Tibial nerve (tissue), 4 donors: ENCODE results near the gene EXOC4. TPM values are rescaled to one million over a fixed set of nuclear protein-coding genes. Genes with fewer than 3 reads are reported as not detected.

Source experiments
- DNase-seq, 2 donors: peaks; one replicate each; pipeline ENCODE4 v3.0.0-alpha.2; 2019; ENCODE audit warnings: low spot score in 2 of 2
- H3K27ac ChIP-seq, 4 donors: fragments of 200-600 bp; sonication (generic) in 3 of 4; one replicate each; pipeline ENCODE4 v1.5.1; 2017 to 2019; ENCODE audit warnings: mild to moderate bottlenecking in 1 of 4
- H3K27me3 ChIP-seq, 2 donors: fragments of 200-600 bp; sonication (generic) in 1 of 2; one replicate each; pipeline versions ENCODE4 v1.5.1 to v1.6.0; 2017 to 2019
- H3K36me3 ChIP-seq, 3 donors: fragments of 200-600 bp; sonication (generic); one replicate each; pipeline ENCODE4 v1.5.1; 2018 to 2019
- H3K4me1 ChIP-seq, 4 donors: fragments of 200-600 bp; sonication (generic) in 3 of 4; one replicate each; pipeline ENCODE4 v1.5.1; 2017 to 2019
- H3K4me3 ChIP-seq, 4 donors: fragments of 200-600 bp; sonication (generic) in 3 of 4; one replicate each; pipeline ENCODE4 v1.5.1; 2017 to 2019; ENCODE audit warnings: mild to moderate bottlenecking in 1 of 4, moderate library complexity in 1 of 4
- H3K9me3 ChIP-seq, 4 donors: fragments of 200-600 bp; sonication (generic) in 3 of 4; one replicate each; pipeline ENCODE4 v1.5.1; 2017 to 2019
- EP300 ChIP-seq, 2 donors: sonication (generic); formaldehyde crosslinking; IDR thresholded peaks; one replicate each; pipeline ENCODE4 v1.6.1; 2017; ENCODE audit warnings: antibody characterized with exemption in 2 of 2, mild to moderate bottlenecking in 1 of 2
- POLR2A ChIP-seq, 2 donors: fragments of 450-650 bp; IDR thresholded peaks; one replicate each; pipeline ENCODE4 v1.6.1; 2017; ENCODE audit warnings: antibody characterized with exemption in 2 of 2, mild to moderate bottlenecking in 2 of 2, moderate library complexity in 2 of 2
- WGBS, 2 donors: methylation state at CpG; one replicate each; pipeline ENCODE4 v1.1.5; 2018; 5-methylcytosine and 5-hydroxymethylcytosine counted together
- total RNA-seq, 4 donors: library from RNA; depleted of rRNA; stranded (reverse); fragments of >200 nt; gene quantifications; one replicate each; pipeline ENCODE4 v1.1.0, GENCODE V29; 2016
- TF ChIP-seq, protein P1 (sequence below), 5 experiments: fragments of 200-600 bp in 3 of 5; fragments of 450-650 bp in 2 of 5; sonication (generic) in 3 of 5; IDR thresholded peaks; one replicate each; pipeline ENCODE4 v1.5.1; 2016 to 2019; ENCODE audit warnings: antibody characterized with exemption in 5 of 5, mild to moderate bottlenecking in 3 of 5, moderate library complexity in 2 of 5

Gene EXOC4
- total RNA-seq, 4 donors from 2014 or later = 70.0 to 104 (median 85.8) TPM

DNA sequence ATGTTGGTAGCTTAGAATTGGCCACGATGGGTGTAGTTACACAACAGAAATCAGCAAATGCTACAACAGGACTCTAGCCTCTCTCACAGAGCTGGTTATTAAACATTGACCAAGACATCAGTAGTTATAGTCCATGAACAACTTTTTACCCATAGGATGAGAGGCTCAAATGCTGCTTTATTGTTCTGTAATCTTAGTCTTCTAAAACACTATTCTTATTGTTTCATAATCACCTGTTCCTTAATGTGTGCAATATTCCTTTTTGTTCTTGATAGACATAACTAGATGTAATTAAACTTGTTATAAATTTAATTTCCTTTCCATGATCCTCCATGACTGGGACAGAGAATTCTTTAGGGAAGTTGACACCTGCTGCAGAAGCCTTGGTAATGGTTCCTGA, 356.9 kb downstream of the EXOC4 start:
- Histone ChIP-seq H3K27ac (no peak overlapping the region), H3K4me1 (no peaks in the 10 kb centered on the region), H3K36me3 (no peaks in the 10 kb centered on the region), H3K27me3 (no peaks in the 10 kb centered on the region), H3K9me3 (no peaks in the 10 kb centered on the region), H3K4me3 (no peak overlapping the region)
- no peak for DNase-seq
- TF ChIP-seq, protein P1, sequence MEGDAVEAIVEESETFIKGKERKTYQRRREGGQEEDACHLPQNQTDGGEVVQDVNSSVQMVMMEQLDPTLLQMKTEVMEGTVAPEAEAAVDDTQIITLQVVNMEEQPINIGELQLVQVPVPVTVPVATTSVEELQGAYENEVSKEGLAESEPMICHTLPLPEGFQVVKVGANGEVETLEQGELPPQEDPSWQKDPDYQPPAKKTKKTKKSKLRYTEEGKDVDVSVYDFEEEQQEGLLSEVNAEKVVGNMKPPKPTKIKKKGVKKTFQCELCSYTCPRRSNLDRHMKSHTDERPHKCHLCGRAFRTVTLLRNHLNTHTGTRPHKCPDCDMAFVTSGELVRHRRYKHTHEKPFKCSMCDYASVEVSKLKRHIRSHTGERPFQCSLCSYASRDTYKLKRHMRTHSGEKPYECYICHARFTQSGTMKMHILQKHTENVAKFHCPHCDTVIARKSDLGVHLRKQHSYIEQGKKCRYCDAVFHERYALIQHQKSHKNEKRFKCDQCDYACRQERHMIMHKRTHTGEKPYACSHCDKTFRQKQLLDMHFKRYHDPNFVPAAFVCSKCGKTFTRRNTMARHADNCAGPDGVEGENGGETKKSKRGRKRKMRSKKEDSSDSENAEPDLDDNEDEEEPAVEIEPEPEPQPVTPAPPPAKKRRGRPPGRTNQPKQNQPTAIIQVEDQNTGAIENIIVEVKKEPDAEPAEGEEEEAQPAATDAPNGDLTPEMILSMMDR (IDR thresholded peaks at IDR 0.05) = no peak
- 77 to 78% methylated on average over 1 of the region's 1 CpG for WGBS, 2 donors

DNA sequence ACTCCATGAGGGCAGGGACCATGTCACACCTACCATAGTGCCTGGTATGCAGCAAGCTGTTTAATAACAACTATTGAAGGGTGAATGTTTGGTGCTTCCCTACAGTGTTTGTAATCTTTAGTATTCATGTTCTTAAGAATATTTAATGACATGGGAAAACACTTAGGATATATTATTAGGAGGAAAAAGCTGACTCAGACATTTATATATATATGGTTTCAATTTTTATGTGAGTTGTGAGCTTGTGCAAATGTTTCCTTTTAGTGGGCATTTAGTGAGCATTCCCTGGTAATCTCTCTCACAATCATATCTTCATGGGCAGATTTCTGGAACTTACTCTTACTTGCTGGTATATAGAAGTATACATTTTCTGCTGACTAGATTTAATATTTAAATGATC, 359.1 kb downstream of the EXOC4 start:
- no peak for DNase-seq
- no peaks in the 10 kb centered on the region for H3K36me3 ChIP-seq
- no peak for TF ChIP-seq EP300 (IDR thresholded peaks at IDR 0.05)
- TF ChIP-seq, protein P1 (IDR thresholded peaks at IDR 0.05) = no peak
- TF ChIP-seq POLR2A (IDR thresholded peaks at IDR 0.05) = no peak
- H3K27ac ChIP-seq = no peak overlapping the region
- no peaks in the 10 kb centered on the region for H3K9me3 ChIP-seq
- no peaks in the 10 kb centered on the region for H3K4me1 ChIP-seq
- H3K27me3 ChIP-seq = no peaks in the 10 kb centered on the region
- no peak overlapping the region for H3K4me3 ChIP-seq

DNA sequence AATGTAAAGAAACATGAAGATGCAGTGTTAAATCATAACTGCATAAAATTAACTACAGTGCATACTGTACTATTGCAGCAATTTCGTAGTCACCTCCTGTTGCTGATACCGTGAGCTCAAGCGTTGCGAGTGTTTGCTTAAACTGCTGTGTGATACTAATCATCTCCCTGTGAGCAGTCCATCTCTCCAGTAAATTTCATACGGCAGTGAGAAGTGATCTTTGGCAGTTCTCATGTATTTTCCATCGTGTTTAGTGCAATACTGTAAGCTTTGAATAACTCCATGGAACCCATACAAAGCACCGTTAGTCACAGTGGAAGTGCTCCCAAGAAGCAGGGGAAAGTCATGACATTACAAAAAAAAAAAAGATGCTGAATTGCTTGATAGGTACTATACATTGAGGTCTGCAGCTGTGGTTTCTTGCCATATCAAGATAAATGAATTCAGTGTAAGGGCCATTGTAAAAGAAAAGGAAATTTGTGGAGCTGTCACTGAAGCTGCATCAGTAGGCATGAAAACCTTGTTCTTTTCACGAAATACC, 360.4 kb downstream of the EXOC4 start:
- no peaks in the 10 kb centered on the region for H3K4me1 ChIP-seq
- TF ChIP-seq, protein P1 (IDR thresholded peaks at IDR 0.05) = no peak
- TF ChIP-seq EP300 (IDR thresholded peaks at IDR 0.05) (no peak), POLR2A (IDR thresholded peaks at IDR 0.05) (no peak)
- DNase-seq = no peak
- H3K4me3 ChIP-seq = no peak overlapping the region
- no peaks in the 10 kb centered on the region for H3K36me3 ChIP-seq
- H3K27ac ChIP-seq = no peak overlapping the region
- no peaks in the 10 kb centered on the region for H3K27me3 ChIP-seq
- WGBS, 2 donors = 90 to 93% methylated on average over 8 of the region's 8 CpGs
- no peaks in the 10 kb centered on the region for H3K9me3 ChIP-seq

DNA sequence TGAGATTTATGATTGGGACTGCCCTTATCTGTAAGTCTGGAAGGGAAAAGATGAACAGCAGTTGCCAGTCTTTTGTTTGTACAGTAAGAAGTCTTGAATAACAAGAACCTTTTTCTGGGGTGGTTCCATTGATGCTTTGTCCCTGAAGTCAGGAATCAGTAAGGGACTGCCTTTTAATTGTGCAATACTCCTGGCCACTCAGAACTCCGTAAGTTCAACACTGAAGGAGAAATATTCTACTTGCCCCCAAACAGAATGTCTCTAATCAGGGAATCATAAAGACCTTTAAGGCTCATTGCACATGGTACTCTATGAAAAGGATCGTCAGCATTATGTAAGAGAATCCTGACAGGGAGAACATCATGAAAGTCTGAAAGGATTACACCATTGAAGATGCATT, 361.4 kb downstream of the EXOC4 start:
- no peak overlapping the region for H3K4me3 ChIP-seq
- no peak overlapping the region for H3K27ac ChIP-seq
- 95 to 98% methylated on average over 2 of the region's 2 CpGs for WGBS, 2 donors
- no peak for DNase-seq
- H3K4me1 ChIP-seq = no peaks in the 10 kb centered on the region
- H3K9me3 ChIP-seq = no peaks in the 10 kb centered on the region
- no peaks in the 10 kb centered on the region for H3K27me3 ChIP-seq
- H3K36me3 ChIP-seq = no peaks in the 10 kb centered on the region
- TF ChIP-seq POLR2A (IDR thresholded peaks at IDR 0.05) (no peak), EP300 (IDR thresholded peaks at IDR 0.05) (no peak)
- TF ChIP-seq, protein P1 (IDR thresholded peaks at IDR 0.05) = no peak

DNA sequence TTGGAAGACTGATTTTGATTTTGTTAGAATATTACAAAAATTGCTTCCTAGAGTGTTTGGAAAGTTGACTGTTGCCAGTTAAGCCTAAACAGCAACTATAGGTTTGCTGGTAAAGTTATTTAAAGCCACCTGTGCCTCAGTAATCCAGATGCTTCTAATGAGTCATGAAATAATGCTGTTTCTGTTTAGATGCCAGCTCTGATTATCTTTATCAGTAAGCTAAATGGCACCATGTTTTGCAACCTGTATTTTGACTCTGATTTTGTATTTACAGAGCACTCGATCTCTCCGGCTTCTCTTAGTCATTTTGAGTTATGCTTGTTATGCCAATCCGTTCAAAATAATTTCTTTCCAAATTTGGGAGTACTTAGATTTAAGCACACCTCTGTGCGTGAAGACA, 366.1 kb downstream of the EXOC4 start:
- 89 to 96% methylated on average over 4 of the region's 4 CpGs for WGBS, 2 donors
- no peaks in the 10 kb centered on the region for H3K36me3 ChIP-seq

More for the DNA sequence above, 366.1 kb downstream of the EXOC4 start:
- TF ChIP-seq POLR2A (IDR thresholded peaks at IDR 0.05) (no peak), EP300 (IDR thresholded peaks at IDR 0.05) (no peak)
- TF ChIP-seq, protein P1 (IDR thresholded peaks at IDR 0.05) = no peak
- no peaks in the 10 kb centered on the region for H3K9me3 ChIP-seq
- DNase-seq = no peak
- H3K4me1 ChIP-seq = no peaks in the 10 kb centered on the region
- H3K4me3 ChIP-seq = no peak overlapping the region
- H3K27ac ChIP-seq = no peak overlapping the region
- H3K27me3 ChIP-seq = no peaks in the 10 kb centered on the region
